ENCODE data around the gene SEC16B. TPM values are rescaled to one million over a fixed set of nuclear protein-coding genes. Genes with fewer than 3 reads are reported as not detected.

The SEC16B gene
- total RNA-seq, 1 experiment from 2014 or later, result 0.39 TPM

DNA sequence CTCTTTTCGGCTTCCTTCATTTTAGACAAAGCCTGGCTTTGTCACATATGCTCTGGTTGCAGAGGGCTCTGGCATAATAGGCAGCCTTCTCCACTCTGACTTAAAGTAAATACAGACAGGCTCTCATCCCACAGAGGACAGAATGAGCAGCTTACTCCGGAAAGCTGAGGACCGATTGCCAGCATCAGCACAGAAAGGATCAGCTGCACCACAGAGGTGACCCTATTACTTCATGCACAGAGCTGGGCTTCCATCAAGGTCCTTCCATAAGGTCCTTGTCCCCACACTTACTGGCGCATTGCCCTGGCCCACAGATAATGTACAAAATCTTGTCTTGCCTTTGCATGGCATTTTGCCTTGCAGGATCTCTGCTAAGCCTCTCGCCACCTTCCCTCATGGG lies 67.6 kb downstream of the SEC16B start:
- CTCF ChIA-PET, result no interaction called here
- H3K9me3 ChIP-seq (ENCODE audit: control insufficient read depth, insufficient read depth, low read depth, low read length), result no peaks in the 10 kb centered on the region
- intact Hi-C loops (cut with micrococcal nuclease; ENCODE audit: unreplicated experiment) (no loop called here), in situ Hi-C loops (cut with HindIII; ENCODE audit: low pct_unique_long_range_greater_than_20kb, low sequenced_read_pairs) (no loop called here)
- TF ChIP-seq POLR2AphosphoS5 (IDR thresholded peaks at IDR 0.05; ENCODE audit: low read depth, low read length), result no peak
- no peak for TF ChIP-seq TCF7L2 (IDR thresholded peaks at IDR 0.05; ENCODE audit: low read depth, low read length)
- TF ChIP-seq CTCF (IDR thresholded peaks at IDR 0.05), result no peak
- no peak for TF ChIP-seq SIN3A (IDR thresholded peaks at IDR 0.05; ENCODE audit: borderline replicate concordance, insufficient read depth, low read depth, low read length)
- no peak for TF ChIP-seq REST (IDR thresholded peaks at IDR 0.05; ENCODE audit: insufficient read depth in 1 of 2, low read depth in 2 of 2, low read length in 1 of 2)
- no TSS peak for BruUV-seq (replicated peaks)
- H3K4me3 ChIP-seq (ENCODE audit: low read depth in 2 of 2, low read length in 2 of 2), result no peak overlapping the region
- peaks cover 14% of the 10 kb centered on the region for H3K27me3 ChIP-seq (ENCODE audit: control insufficient read depth, insufficient read depth, low read length)
- no peak for ATAC-seq
- POLR2A ChIA-PET, result no interaction called here
- no peak overlapping the region for H3K27ac ChIP-seq (ENCODE audit: low read length)
- DNase-seq (ENCODE audit: low read depth, low spot score), result no peak
- no peaks in the 10 kb centered on the region for H3K36me3 ChIP-seq (ENCODE audit: control insufficient read depth, insufficient read depth, low read length)
- H3K4me1 ChIP-seq (ENCODE audit: control insufficient read depth, insufficient read depth, low read length), result no peaks in the 10 kb centered on the region

DNA sequence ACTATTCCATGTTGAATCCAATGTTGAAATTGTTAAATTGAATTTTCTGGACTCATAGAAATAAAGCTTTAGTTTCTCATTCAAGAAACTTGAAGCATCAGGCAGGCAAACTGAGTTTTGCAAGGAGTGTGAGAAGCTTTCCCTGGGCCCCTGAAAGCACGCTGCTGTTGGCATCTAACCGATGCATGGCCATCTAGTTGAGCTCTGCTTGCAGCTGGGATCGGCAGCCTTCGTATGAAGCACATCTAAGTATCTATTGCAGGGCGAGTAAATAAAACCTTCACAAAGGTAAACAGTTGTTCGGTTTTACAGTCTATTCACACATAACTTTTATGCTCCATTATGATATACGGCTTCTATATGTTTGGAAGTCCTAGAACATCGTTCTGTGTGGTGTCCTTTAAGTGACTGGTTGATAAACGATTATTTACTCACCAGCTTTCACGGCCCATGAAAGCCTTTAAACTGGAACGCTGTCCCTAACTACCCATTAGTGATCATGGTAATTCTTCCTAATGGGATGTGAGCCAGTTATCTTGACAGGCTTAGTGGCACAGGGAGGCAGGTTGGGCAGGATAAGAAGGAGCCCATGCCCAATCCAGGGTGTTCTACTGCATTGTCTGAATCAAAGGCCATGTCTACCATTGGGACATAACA lies 71.7 kb downstream of the SEC16B start:
- no peaks in the 10 kb centered on the region for H3K36me3 ChIP-seq (ENCODE audit: control insufficient read depth, insufficient read depth, low read length)
- DNase-seq (ENCODE audit: low read depth, low spot score) (no peak), ATAC-seq (no peak)
- no peak overlapping the region for H3K27ac ChIP-seq (ENCODE audit: low read length)
- BruUV-seq (replicated peaks), result no TSS peak
- intact Hi-C loops (cut with micrococcal nuclease; ENCODE audit: unreplicated experiment) (no loop called here), in situ Hi-C loops (cut with HindIII; ENCODE audit: low pct_unique_long_range_greater_than_20kb, low sequenced_read_pairs) (no loop called here)
- peaks cover 6% of the 10 kb centered on the region for H3K27me3 ChIP-seq (ENCODE audit: control insufficient read depth, insufficient read depth, low read length)
- ChIA-PET CTCF (interaction anchor here (0.6 kb wide), 1 partner anchor 56 kb away, joined by 3 read pairs; no protein-coding TSS in a partner anchor), POLR2A (no interaction called here)
- no peak overlapping the region for H3K4me3 ChIP-seq (ENCODE audit: low read depth in 2 of 2, low read length in 2 of 2)
- no peaks in the 10 kb centered on the region for H3K9me3 ChIP-seq (ENCODE audit: control insufficient read depth, insufficient read depth, low read depth, low read length)
- TF ChIP-seq REST (IDR thresholded peaks at IDR 0.05; ENCODE audit: insufficient read depth in 1 of 2, low read depth in 2 of 2, low read length in 1 of 2), result no peak
- TF ChIP-seq SIN3A (IDR thresholded peaks at IDR 0.05; ENCODE audit: borderline replicate concordance, insufficient read depth, low read depth, low read length), result no peak
- TF ChIP-seq POLR2AphosphoS5 (IDR thresholded peaks at IDR 0.05; ENCODE audit: low read depth, low read length), result no peak
- TF ChIP-seq TCF7L2 (IDR thresholded peaks at IDR 0.05; ENCODE audit: low read depth, low read length), result no peak
- no peak for TF ChIP-seq CTCF (IDR thresholded peaks at IDR 0.05)
- no peaks in the 10 kb centered on the region for H3K4me1 ChIP-seq (ENCODE audit: control insufficient read depth, insufficient read depth, low read length)

Measured in Panc1 (cell line).